ENCODE results near the gene RPA3. TPM values are rescaled to one million over a fixed set of nuclear protein-coding genes. Genes with fewer than 3 reads are reported as not detected.

Gene RPA3
- total and polyA plus RNA-seq, 9 of the 15 experiments (the other 6 are each of a cell fraction or from before 2014, with no cell fraction given), result 68.5 to 265 (median 125) TPM

DNA sequence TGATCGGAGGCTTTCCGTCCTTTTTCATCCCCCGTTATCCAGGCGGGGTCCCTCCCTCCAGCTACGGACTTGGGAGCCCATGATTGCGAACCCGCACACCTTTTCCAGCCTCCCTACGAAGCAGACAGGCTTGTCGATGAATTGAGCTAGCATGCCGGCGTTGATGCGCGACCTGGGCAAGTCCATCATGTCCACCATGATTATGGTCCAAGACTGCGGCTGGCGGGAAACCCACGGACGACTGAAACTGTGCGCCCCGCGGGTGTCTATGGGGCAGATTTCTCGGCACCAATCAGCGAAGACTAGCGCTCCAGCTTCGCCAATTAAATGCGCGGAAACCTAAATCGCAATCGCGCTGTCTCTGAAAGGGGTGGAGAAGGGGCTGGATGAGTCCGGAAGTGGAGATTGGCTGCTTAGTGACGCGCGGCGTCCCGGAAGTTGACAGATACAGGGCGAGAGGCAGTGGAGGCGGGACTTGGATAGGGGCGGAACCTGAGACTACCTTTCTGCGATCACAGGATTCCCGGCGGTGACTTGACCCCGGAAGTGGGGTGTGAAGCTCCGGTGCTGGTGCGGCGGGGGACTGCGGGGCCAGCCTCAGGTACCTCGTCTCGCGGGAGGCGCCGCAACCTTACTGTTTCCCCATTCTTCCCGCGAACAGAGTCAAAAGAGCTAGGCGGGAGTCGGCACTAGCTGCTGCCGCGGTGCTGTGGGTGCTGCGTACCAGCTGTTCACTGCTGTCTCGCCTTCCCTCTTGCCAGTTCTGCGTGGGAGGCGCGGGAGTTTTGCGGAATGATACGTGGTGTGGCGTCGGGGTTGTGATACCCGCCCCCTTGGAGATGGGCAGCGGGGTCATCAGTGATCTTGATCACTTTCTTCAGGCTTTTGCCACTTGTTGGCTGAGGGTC, 77.9 kb downstream of the RPA3 start, which contains the start of gene UMAD1 (continued):
- TF ChIP-seq ZBTB33 (CRISPR knock-in tag; IDR thresholded peaks at IDR 0.05) (no peak; the same call in 1 of the 2 replicates), ZNF184 (CRISPR knock-in tag; IDR thresholded peaks at IDR 0.05) (no peak), MAFF (IDR thresholded peaks at IDR 0.05; ENCODE audit: low read length) (no peak), PHF8 (IDR thresholded peaks at IDR 0.05; ENCODE audit: borderline replicate concordance, low read length) (peak; percentile 95), NR2F6 (CRISPR knock-in tag; IDR thresholded peaks at IDR 0.05) (0 out of 2 replicates have a peak, but pooled peaks have one; percentile 58), SMAD4 (CRISPR knock-in tag; conservative IDR thresholded peaks at IDR 0.05) (peak; percentile 73), L3MBTL2 (IDR thresholded peaks at IDR 0.05) (peak; percentile 52), COPS2 (conservative IDR thresholded peaks at IDR 0.05) (no peak), FOXK2 (conservative IDR thresholded peaks at IDR 0.05 in 1 of 2, IDR thresholded peaks at IDR 0.05 in 1 of 2; ENCODE audit: low read depth in 2 of 2) (peak; percentile 95 to 98), SOX6 (IDR thresholded peaks at IDR 0.05) (peak; percentile 58), CREBBP (IDR thresholded peaks at IDR 0.05; ENCODE audit: low read depth, low read length) (no peak)
